T-helper 22 cell (primary cell): ENCODE measurements around the gene SNAP47.
"Not testable (repeated sequence)": the region's sequence is repeated elsewhere in the genome, so short reads cannot be mapped to it uniquely, and the experiment has no call there.

Experiments used
- DNase-seq: peaks from one replicate; pipeline ENCODE4 v3.0.0-alpha.2; 2020; ENCODE audit warnings: low read depth

SNAP47 gene

GRCh38 chr1:227734856-227735538 is at the start of gene SNAP47, which contains the start of gene JMJD4:
Gene SNAP47 (plus strand): TSS chr1:227735435. CDS start chr1:227747737, 12,302 bp downstream.
Gene JMJD4 (minus strand): TSS chr1:227735302. CDS start chr1:227735273, 29 bp downstream.
- DNase-seq, result peak; percentile 83

GRCh38 chr1:227685807-227686206 is 49.4 kb upstream of the SNAP47 start:
- DNase-seq, result no peak

GRCh38 chr1:227697321-227697864 is 37.8 kb upstream of the SNAP47 start:
- no peak for DNase-seq

- not testable (repeated sequence) for DNase-seq
These were observed 33.6 kb upstream of the SNAP47 start for GRCh38 chr1:227701631-227702030.

GRCh38 chr1:227707846-227708245 is 27.4 kb upstream of the SNAP47 start:
- DNase-seq, result no peak

- DNase-seq, result no peak
These were observed 25.8 kb upstream of the SNAP47 start for GRCh38 chr1:227709451-227709850.

- DNase-seq, result not testable (repeated sequence)
These were observed 24.8 kb upstream of the SNAP47 start for GRCh38 chr1:227710474-227710873.

GRCh38 chr1:227712648-227713047 is 22.6 kb upstream of the SNAP47 start:
- DNase-seq, result no peak

GRCh38 chr1:227718932-227719331 is 16.3 kb upstream of the SNAP47 start:
- no peak for DNase-seq

- DNase-seq, result no peak
These were observed 11.8 kb upstream of the SNAP47 start for GRCh38 chr1:227723474-227723873.

- DNase-seq, result no peak
These were observed 10.2 kb upstream of the SNAP47 start for GRCh38 chr1:227725046-227725445.

- DNase-seq, result no peak
These were observed 8.9 kb upstream of the SNAP47 start for GRCh38 chr1:227726318-227726717.

GRCh38 chr1:227726924-227727599 is 8.2 kb upstream of the SNAP47 start:
- no peak for DNase-seq

- DNase-seq, result peak; percentile 64
These were observed 7.0 kb upstream of the SNAP47 start for GRCh38 chr1:227728059-227728891.

GRCh38 chr1:227728892-227729143 is 6.4 kb upstream of the SNAP47 start:
- no peak for DNase-seq

GRCh38 chr1:227729144-227729880 is 5.9 kb upstream of the SNAP47 start:
- DNase-seq, result no peak

GRCh38 chr1:227729881-227730629 is 5.2 kb upstream of the SNAP47 start:
- no peak for DNase-seq

- DNase-seq, result no peak
These were observed 4.5 kb upstream of the SNAP47 start for GRCh38 chr1:227730630-227731151.

GRCh38 chr1:227731241-227731677 is 4.0 kb upstream of the SNAP47 start:
- DNase-seq, result no peak

GRCh38 chr1:227731696-227732585 is 3.3 kb upstream of the SNAP47 start:
- DNase-seq, result no peak
